ENCODE measurements around the gene C16orf92. TPM values are rescaled to one million over a fixed set of nuclear protein-coding genes. Genes with fewer than 3 reads are reported as not detected.

The C16orf92 gene
- total RNA-seq, 2 experiments from 2014 or later: not detected

DNA sequence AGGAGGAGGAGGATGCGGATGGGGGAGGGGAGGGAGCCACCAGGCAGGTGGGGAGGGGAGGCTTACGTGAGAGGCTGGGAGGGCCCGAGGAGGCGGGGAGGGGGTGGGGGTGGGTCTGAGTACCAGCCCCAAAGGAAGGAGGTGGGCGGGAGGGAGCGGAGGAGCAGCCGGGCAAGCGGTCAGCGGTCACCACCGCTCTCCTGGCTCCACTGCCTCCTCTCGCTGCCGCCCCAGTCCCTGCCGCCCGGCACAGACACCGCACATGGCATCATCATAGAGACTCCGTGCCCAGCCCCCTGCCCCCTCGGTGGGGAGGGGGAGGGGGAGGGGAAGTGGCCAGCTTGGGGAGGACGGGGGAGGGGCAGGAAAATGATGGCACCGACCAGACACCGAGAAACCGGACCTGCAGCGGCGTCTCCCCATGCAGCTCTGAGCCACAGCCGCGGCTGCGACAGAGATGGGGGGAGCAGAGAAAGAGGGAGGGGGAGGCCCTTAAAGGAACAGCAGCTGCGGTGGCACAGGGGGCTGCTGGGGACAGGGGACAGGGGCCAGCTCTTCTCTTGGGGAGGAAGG lies 7.9 kb downstream of the C16orf92 start, which contains the start of gene TLCD3B:
TLCD3B (minus strand) TSS at position 431 of the 573 bp plus-strand sequence. CDS start 744 bp downstream, outside the sequence.
- Histone ChIP-seq H3K9me3 (ENCODE audit: control insufficient read depth in 1 of 2, insufficient read depth in 1 of 2, low read length in 2 of 2) (peaks cover 0 to 17% of the 10 kb centered on the region in 2 experiments), H3K27me3 (ENCODE audit: control insufficient read depth in 1 of 2, insufficient read depth in 2 of 2, low read length in 2 of 2) (peaks cover 42 to 51% of the 10 kb centered on the region in 2 experiments), H3K4me3 (ENCODE audit: low read length) (no peak within 1 kb of the TSS), H3K4me1 (ENCODE audit: insufficient read depth, low read length) (peaks cover 28% of the 10 kb centered on the region), H3K36me3 (ENCODE audit: insufficient read depth, low read length) (no peaks in the 10 kb centered on the region), H3K27ac (ENCODE audit: low read depth in 1 of 2, low read length in 2 of 2) (no peak within 1 kb of the TSS)
- Mint-ChIP-seq H3K4me1 (ENCODE audit: low read depth) (peaks cover 14% of the 10 kb centered on the region), H3K4me3 (peak within 1 kb of the TSS; percentile 39), H3K9me3 (no peaks in the 10 kb centered on the region), H3K27ac (no peak within 1 kb of the TSS), H3K36me3 (ENCODE audit: low read depth) (no peaks in the 10 kb centered on the region), H3K27me3 (peaks cover 59% of the 10 kb centered on the region)
- DNase-seq (peak in 1 of 14 experiments; percentile 44), ATAC-seq (ENCODE audit: poor library complexity) (peak; percentile 32)
- TF ChIP-seq, protein P1, sequence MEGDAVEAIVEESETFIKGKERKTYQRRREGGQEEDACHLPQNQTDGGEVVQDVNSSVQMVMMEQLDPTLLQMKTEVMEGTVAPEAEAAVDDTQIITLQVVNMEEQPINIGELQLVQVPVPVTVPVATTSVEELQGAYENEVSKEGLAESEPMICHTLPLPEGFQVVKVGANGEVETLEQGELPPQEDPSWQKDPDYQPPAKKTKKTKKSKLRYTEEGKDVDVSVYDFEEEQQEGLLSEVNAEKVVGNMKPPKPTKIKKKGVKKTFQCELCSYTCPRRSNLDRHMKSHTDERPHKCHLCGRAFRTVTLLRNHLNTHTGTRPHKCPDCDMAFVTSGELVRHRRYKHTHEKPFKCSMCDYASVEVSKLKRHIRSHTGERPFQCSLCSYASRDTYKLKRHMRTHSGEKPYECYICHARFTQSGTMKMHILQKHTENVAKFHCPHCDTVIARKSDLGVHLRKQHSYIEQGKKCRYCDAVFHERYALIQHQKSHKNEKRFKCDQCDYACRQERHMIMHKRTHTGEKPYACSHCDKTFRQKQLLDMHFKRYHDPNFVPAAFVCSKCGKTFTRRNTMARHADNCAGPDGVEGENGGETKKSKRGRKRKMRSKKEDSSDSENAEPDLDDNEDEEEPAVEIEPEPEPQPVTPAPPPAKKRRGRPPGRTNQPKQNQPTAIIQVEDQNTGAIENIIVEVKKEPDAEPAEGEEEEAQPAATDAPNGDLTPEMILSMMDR (IDR thresholded peaks at IDR 0.05): no peak
- ChIA-PET POLR2A (interaction anchor here (0.8 kb wide), 1 partner anchor 69 kb away, joined by 3 read pairs; the partner anchor contains the start of gene TMEM219), CTCF (interaction anchor here (0.7 to 0.9 kb wide), 2 partner anchors 24 to 108 kb away, joined by 4 to 5 read pairs; no protein-coding TSS in a partner anchor)
- intact Hi-C loops (cut with DNase I, micrococcal nuclease): no loop called here

DNA sequence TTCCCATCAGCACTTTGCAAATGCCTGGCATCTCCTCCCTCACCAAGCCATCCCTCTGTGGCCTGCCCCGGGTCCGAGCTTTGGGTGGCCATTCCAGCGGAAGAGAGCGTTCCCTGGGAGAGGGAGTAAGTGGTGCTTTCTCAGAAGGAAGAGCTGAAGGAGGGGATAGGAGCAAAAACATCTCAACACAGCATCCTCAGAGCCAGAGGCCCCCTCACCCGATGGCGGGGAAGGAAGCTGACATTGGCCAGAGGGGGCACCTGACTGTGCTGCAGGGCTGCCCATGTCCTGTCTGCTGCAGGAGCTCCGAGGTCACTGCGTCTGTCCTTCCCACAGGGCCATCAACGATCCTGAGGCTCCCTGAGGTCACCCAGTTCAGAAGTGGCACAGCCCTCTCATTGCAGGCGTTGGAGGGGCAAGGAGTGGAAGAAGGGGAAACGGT lies 8.5 kb downstream of the C16orf92 start:
- intact Hi-C loops (cut with DNase I, micrococcal nuclease): no loop called here
- TF ChIP-seq, protein P1 (IDR thresholded peaks at IDR 0.05): no peak
- peaks cover 0 to 17% of the 10 kb centered on the region in 2 experiments for H3K9me3 ChIP-seq (ENCODE audit: control insufficient read depth in 1 of 2, insufficient read depth in 1 of 2, low read length in 2 of 2)
- peaks cover 63% of the 10 kb centered on the region for H3K27me3 Mint-ChIP-seq
- no peaks in the 10 kb centered on the region for H3K36me3 ChIP-seq (ENCODE audit: insufficient read depth, low read length)
- H3K9me3 Mint-ChIP-seq: no peaks in the 10 kb centered on the region
- H3K36me3 Mint-ChIP-seq (ENCODE audit: low read depth): no peaks in the 10 kb centered on the region
- DNase-seq (no peak), ATAC-seq (ENCODE audit: poor library complexity) (no peak)
- ChIA-PET CTCF (interaction anchor here (0.9 to 1.6 kb wide), 7 partner anchors 14 to 331 kb away, joined by 3 to 5 read pairs (median 3); partner anchors contain the start of gene TAOK2), POLR2A (interaction anchor here (0.8 kb wide), 1 partner anchor 70 kb away, joined by 3 read pairs; the partner anchor contains the start of gene TMEM219)
- no peak overlapping the region for H3K27ac ChIP-seq (ENCODE audit: low read depth in 1 of 2, low read length in 2 of 2)
- H3K4me1 ChIP-seq (ENCODE audit: insufficient read depth, low read length): peaks cover 28% of the 10 kb centered on the region
- peaks cover 42 to 49% of the 10 kb centered on the region in 2 experiments for H3K27me3 ChIP-seq (ENCODE audit: control insufficient read depth in 1 of 2, insufficient read depth in 2 of 2, low read length in 2 of 2)
- no peak overlapping the region for H3K4me3 ChIP-seq (ENCODE audit: low read length)
- H3K4me1 Mint-ChIP-seq (ENCODE audit: low read depth): peaks cover 14% of the 10 kb centered on the region
- no peak overlapping the region for H3K27ac Mint-ChIP-seq
- H3K4me3 Mint-ChIP-seq: no peak overlapping the region

DNA sequence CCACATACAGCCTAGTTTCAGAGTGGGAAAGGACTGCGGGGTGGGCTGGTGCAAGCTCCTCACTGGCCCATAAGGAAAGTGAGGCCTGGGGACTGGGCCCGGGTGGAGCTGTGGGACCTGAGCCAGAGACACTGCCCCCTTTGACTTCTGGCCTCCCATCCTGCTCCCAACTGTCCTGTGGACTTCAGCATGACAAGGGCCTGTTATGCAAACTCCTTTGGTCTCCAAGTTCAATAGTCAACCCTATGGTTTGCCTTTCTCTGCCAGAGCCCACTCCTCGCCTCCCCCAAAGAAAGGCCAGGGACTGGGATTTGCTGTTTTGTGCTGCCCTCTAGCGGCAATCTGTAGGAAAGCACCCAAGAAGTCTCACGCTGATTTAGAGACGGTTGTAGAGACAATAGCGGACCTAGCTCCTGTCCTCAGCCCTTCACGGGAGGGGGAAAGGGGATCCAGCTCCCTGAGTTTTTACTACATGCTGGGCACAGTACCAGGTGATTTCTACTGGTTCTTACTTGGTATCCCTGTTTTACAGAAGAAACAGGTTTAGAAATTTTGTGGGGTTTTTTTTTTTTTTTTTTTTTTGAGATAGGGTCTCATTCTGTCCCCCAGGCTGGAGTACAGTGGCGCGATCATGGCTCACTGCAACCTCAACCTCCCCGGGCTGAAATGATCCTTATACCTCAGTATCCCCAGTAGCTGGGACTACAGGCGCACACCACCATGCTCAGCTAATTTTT lies 9.3 kb downstream of the C16orf92 start:
- Histone ChIP-seq H3K36me3 (ENCODE audit: insufficient read depth, low read length) (no peaks in the 10 kb centered on the region), H3K27me3 (ENCODE audit: control insufficient read depth in 1 of 2, insufficient read depth in 2 of 2, low read length in 2 of 2) (peaks cover 42 to 49% of the 10 kb centered on the region in 2 experiments), H3K4me3 (ENCODE audit: low read length) (no peak overlapping the region), H3K9me3 (ENCODE audit: control insufficient read depth in 1 of 2, insufficient read depth in 1 of 2, low read length in 2 of 2) (peaks cover 0 to 17% of the 10 kb centered on the region in 2 experiments), H3K4me1 (ENCODE audit: insufficient read depth, low read length) (peaks cover 28% of the 10 kb centered on the region), H3K27ac (ENCODE audit: low read depth in 1 of 2, low read length in 2 of 2) (no peak overlapping the region)
- ATAC-seq (ENCODE audit: poor library complexity) (peak; percentile 74), DNase-seq (peak; percentile 43 to 83 (median 52))
- intact Hi-C loops (cut with DNase I, micrococcal nuclease): no loop called here
- H3K4me1 Mint-ChIP-seq (ENCODE audit: low read depth): peaks cover 14% of the 10 kb centered on the region
- peak overlapping the region; percentile 39 for H3K4me3 Mint-ChIP-seq
- TF ChIP-seq, protein P1 (IDR thresholded peaks at IDR 0.05): peak; percentile 74
- H3K27ac Mint-ChIP-seq: no peak overlapping the region
- H3K36me3 Mint-ChIP-seq (ENCODE audit: low read depth): no peaks in the 10 kb centered on the region
- ChIA-PET CTCF (interaction anchor here (0.7 to 1.6 kb wide), 15 partner anchors 9 to 384 kb away, joined by 3 to 7 read pairs (median 3); partner anchors contain the start of genes TAOK2 and TBX6), POLR2A (interaction anchor here (0.7 to 0.8 kb wide), 2 partner anchors 35 to 70 kb away, joined by 3 to 5 read pairs; partner anchors contain the start of gene TMEM219)
- peaks cover 57% of the 10 kb centered on the region for H3K27me3 Mint-ChIP-seq
- no peaks in the 10 kb centered on the region for H3K9me3 Mint-ChIP-seq
